HCT116 (cell line): ENCODE data around the gene TAF15. TPM values are rescaled to one million over a fixed set of nuclear protein-coding genes. Genes with fewer than 3 reads are reported as not detected.

Experiments used
- ATAC-seq: fragments of 200-7000 bp; cut with Tn5 transposase; 2 replicates; pipeline ENCODE4 v1.9.1; 2020; ENCODE audit warnings: mild to moderate bottlenecking, moderate library complexity
- BruUV-seq: library from RNA; stranded (reverse); fragments of 400-500 nt; replicated peaks from 2 replicates; lab custom pipeline; 2021; lab: Mats Ljungman, UMichigan
- CTCF ChIA-PET: fragments of 300-600 bp; sonication (Branson Sonifier 250); formaldehyde crosslinking; loops from one replicate; lab custom pipeline; 2021; ENCODE audit warnings: antibody characterized with exemption; lab: Charles Lee
- POLR2A ChIA-PET: fragments of 300-600, 350-600 bp; sonication (Branson Sonifier 250); formaldehyde crosslinking; loops from one replicate; lab custom pipeline; 2021; ENCODE audit warnings: antibody characterized with exemption; lab: Charles Lee
- RAD21 ChIA-PET, 2 experiments: fragments of 300-600 bp; sonication (Branson Sonifier 250); formaldehyde crosslinking; loops; one replicate each; lab custom pipeline; 2023; ENCODE audit warnings: low total read pairs in 2 of 2; ENCODE audit not compliant: uncharacterized antibody in 2 of 2, unreplicated experiment in 2 of 2, low non-redundant PET in 1 of 2; lab: Charles Lee
- DNase-seq: peaks from one replicate; pipeline ENCODE4 v3.0.0-alpha.2; 2010; ENCODE audit warnings: low read depth, low spot score
- H2AFZ ChIP-seq: fragments of 200-600 bp; shearing (Covaris generic), sonication (generic); 2 replicates; pipeline ENCODE4 v1.6.1; 2017; ENCODE audit warnings: low read depth, mixed run types, mixed read lengths, antibody characterized with exemption, low read length; ENCODE audit not compliant: poor library complexity, severe bottlenecking
- H3K27ac ChIP-seq: 2 replicates; pipeline ENCODE4 v1.5.1; 2012; ENCODE audit warnings: low read depth, low read length
- H3K27me3 ChIP-seq: fragments of 200-600 bp; sonication (generic); 2 replicates; pipeline ENCODE4 v1.6.1; 2016; ENCODE audit warnings: mixed run types, low read length, mixed read lengths; ENCODE audit not compliant: insufficient read depth
- H3K36me3 ChIP-seq, 2 experiments: fragments of 200-500 bp in 1 of 2; fragments of 200-600 bp in 1 of 2; sonication (Bioruptor generic) in 1 of 2; sonication (generic) in 1 of 2; 2 replicates each; pipeline versions ENCODE4 v1.5.1 to v1.6.1; 2014 to 2016; ENCODE audit warnings: low read length in 2 of 2, inconsistent platforms in 1 of 2, mixed read lengths in 1 of 2, mixed run types in 1 of 2; ENCODE audit not compliant: insufficient read depth in 2 of 2, control insufficient read depth in 1 of 2
- H3K4me1 ChIP-seq, 2 experiments: fragments of 200-600 bp in 1 of 2; sonication (generic) in 1 of 2; 2 replicates each; pipeline versions ENCODE4 v1.5.1 to v1.6.1; 2012 to 2017; ENCODE audit warnings: low read length in 2 of 2, inconsistent platforms in 1 of 2, mild to moderate bottlenecking in 1 of 2, mixed read lengths in 1 of 2, mixed run types in 1 of 2, moderate library complexity in 1 of 2; ENCODE audit not compliant: insufficient read depth in 2 of 2, control insufficient read depth in 1 of 2
- H3K4me2 ChIP-seq: fragments of 200-600 bp; sonication (generic); 2 replicates; pipeline ENCODE4 v1.6.1; 2017; ENCODE audit warnings: mixed run types, low read length, mixed read lengths
- H3K4me3 ChIP-seq, 2 experiments: fragments of 200-600 bp in 1 of 2; sonication (generic) in 1 of 2; replicated peaks in 1 of 2; 2 replicates each; pipeline ENCODE4 v1.5.1; 2011 to 2016; ENCODE audit warnings: low read length in 2 of 2, control low read depth in 1 of 2, low read depth in 1 of 2, mild to moderate bottlenecking in 1 of 2, mixed read lengths in 1 of 2, mixed run types in 1 of 2
- H3K79me2 ChIP-seq: fragments of 200-600 bp; sonication (generic); 2 replicates; pipeline ENCODE4 v1.6.1; 2017; ENCODE audit warnings: mild to moderate bottlenecking, mixed run types, low read length, moderate library complexity, mixed read lengths; ENCODE audit not compliant: insufficient read depth
- H3K9ac ChIP-seq: fragments of 200-600 bp; sonication (generic); 2 replicates; pipeline ENCODE4 v1.6.1; 2016; ENCODE audit warnings: low read length, mixed read lengths
- H3K9me2 ChIP-seq: fragments of 200-600 bp; sonication (generic), shearing (Covaris generic); 2 replicates; pipeline ENCODE4 v1.6.1; 2017; ENCODE audit warnings: mixed run types, mild to moderate bottlenecking, moderate library complexity; ENCODE audit not compliant: insufficient read depth
- H3K9me3 ChIP-seq, 2 experiments: fragments of 200-500 bp in 1 of 2; fragments of 200-600 bp in 1 of 2; sonication (Bioruptor generic) in 1 of 2; sonication (generic) in 1 of 2; 2 replicates each; pipeline ENCODE4 v1.6.1; 2014 to 2017; ENCODE audit warnings: low read length in 2 of 2, mixed read lengths in 2 of 2, inconsistent platforms in 1 of 2, low read depth in 1 of 2, mild to moderate bottlenecking in 1 of 2, mixed run types in 1 of 2, moderate library complexity in 1 of 2; ENCODE audit not compliant: control insufficient read depth in 1 of 2, insufficient read depth in 1 of 2
- H4K20me1 ChIP-seq: fragments of 200-600 bp; sonication (generic), shearing (Covaris generic); 2 replicates; pipeline ENCODE4 v1.6.1; 2017; ENCODE audit warnings: mixed run types, mild to moderate bottlenecking, moderate library complexity; ENCODE audit not compliant: insufficient read depth
- CBX3 ChIP-seq: IDR thresholded peaks from 2 replicates; pipeline ENCODE4 v1.6.1; 2012; ENCODE audit warnings: low read depth
- CEBPB ChIP-seq: IDR thresholded peaks from 2 replicates; pipeline ENCODE4 v1.6.1; 2012; ENCODE audit warnings: low read depth
- ELF1 ChIP-seq: IDR thresholded peaks from 2 replicates; pipeline ENCODE4 v1.6.1; 2012; ENCODE audit warnings: low read depth, borderline replicate concordance
- JUND ChIP-seq: IDR thresholded peaks from 2 replicates; pipeline ENCODE4 v1.6.1; 2012
- POLR2A ChIP-seq: IDR thresholded peaks from 2 replicates; pipeline ENCODE4 v1.7.0; 2011; ENCODE audit warnings: borderline replicate concordance; ENCODE audit not compliant: insufficient read depth, insufficient read length; ENCODE audit errors: extremely low read depth
- RAD21 ChIP-seq: IDR thresholded peaks from 2 replicates; pipeline ENCODE4 v1.6.1; 2012; ENCODE audit warnings: low read depth, mild to moderate bottlenecking
- SIN3A ChIP-seq: IDR thresholded peaks from 2 replicates; pipeline ENCODE4 v1.6.1; 2012; ENCODE audit warnings: low read depth
- SP1 ChIP-seq: IDR thresholded peaks from 2 replicates; pipeline ENCODE4 v1.6.1; 2012; ENCODE audit warnings: low read depth
- SRF ChIP-seq: IDR thresholded peaks from 2 replicates; pipeline ENCODE4 v1.6.1; 2012; ENCODE audit warnings: low read depth
- YY1 ChIP-seq: IDR thresholded peaks from 2 replicates; pipeline ENCODE4 v1.6.1; 2011; ENCODE audit warnings: low read length, low read depth, moderate library complexity, mild to moderate bottlenecking; ENCODE audit not compliant: insufficient replicate concordance; ENCODE audit errors: extremely low read depth
- ZFX ChIP-seq: fragments of 450-650 bp; IDR thresholded peaks from 2 replicates; pipeline ENCODE4 v1.6.1; 2017
- ZNF274 ChIP-seq: fragments of 200-500 bp; sonication (Bioruptor generic); IDR thresholded peaks from 2 replicates; pipeline ENCODE4 v1.6.1; 2014; ENCODE audit warnings: mild to moderate bottlenecking, low read depth, low read length, inconsistent platforms
- intact Hi-C: fragments of 100-400 bp; cut with micrococcal nuclease; formaldehyde crosslinking; loops from 2 replicates; pipeline ENCODE4 v1.10.0; 2022
- total RNA-seq: library from RNA; stranded (reverse); gene quantifications from one replicate; pipeline ENCODE4 v1.2.1, GENCODE V29; 2021; ENCODE audit not compliant: unreplicated experiment
- TF ChIP-seq, protein P1 (sequence below): IDR thresholded peaks from 2 replicates; pipeline ENCODE4 v1.6.1; 2012
- TF ChIP-seq, protein P2 (sequence below): IDR thresholded peaks from 2 replicates; pipeline ENCODE4 v1.6.1; 2012

TAF15 gene
- total RNA-seq, 1 experiment from 2014 or later, result 346 TPM

GRCh38 chr17:35855965-35856364 lies 46.7 kb downstream of the TAF15 start:
- ATAC-seq, result no peak
- Histone ChIP-seq H3K9me2 (no peaks in the 10 kb centered on the region), H3K36me3 (peaks cover 15% of the 10 kb centered on the region in 2 experiments; a peak in 2 of 4 replicates), H4K20me1 (no peaks in the 10 kb centered on the region), H3K9ac (no peak overlapping the region), H3K4me3 (no peak overlapping the region), H2AFZ (no peak overlapping the region), H3K27ac (no peak overlapping the region), H3K4me1 (no peaks in the 10 kb centered on the region), H3K9me3 (no peaks in the 10 kb centered on the region), H3K4me2 (no peak overlapping the region), H3K79me2 (no peaks in the 10 kb centered on the region), H3K27me3 (no peaks in the 10 kb centered on the region)
- DNase-seq, result no peak
- ChIA-PET POLR2A (no interaction called here), CTCF (interaction anchor here (0.7 kb wide), 1 partner anchor 9 kb away, joined by 3 read pairs; no protein-coding TSS in a partner anchor), RAD21 (no interaction called here)
- intact Hi-C loops, result no loop called here
- TF ChIP-seq SIN3A (no peak), POLR2A (no peak), SP1 (no peak), ZNF274 (no peak), ELF1 (no peak), SRF (no peak), CEBPB (no peak), RAD21 (no peak), YY1 (no peak), ZFX (no peak), JUND (no peak)
- TF ChIP-seq, protein P1, sequence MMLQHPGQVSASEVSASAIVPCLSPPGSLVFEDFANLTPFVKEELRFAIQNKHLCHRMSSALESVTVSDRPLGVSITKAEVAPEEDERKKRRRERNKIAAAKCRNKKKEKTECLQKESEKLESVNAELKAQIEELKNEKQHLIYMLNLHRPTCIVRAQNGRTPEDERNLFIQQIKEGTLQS, result no peak
- TF ChIP-seq, protein P2, sequence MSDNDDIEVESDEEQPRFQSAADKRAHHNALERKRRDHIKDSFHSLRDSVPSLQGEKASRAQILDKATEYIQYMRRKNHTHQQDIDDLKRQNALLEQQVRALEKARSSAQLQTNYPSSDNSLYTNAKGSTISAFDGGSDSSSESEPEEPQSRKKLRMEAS, result no peak
- BruUV-seq, result no TSS peak

- Histone ChIP-seq H3K9me2 (no peaks in the 10 kb centered on the region), H3K79me2 (no peaks in the 10 kb centered on the region), H3K4me3 (no peak overlapping the region), H3K9me3 (no peaks in the 10 kb centered on the region)
- POLR2A ChIA-PET, result no interaction called here
- intact Hi-C loops, result no loop called here
- TF ChIP-seq CBX3, result no peak
- TF ChIP-seq, protein P1, result no peak
- TF ChIP-seq, all 23 proteins: peak for 0
- Histone ChIP-seq H3K27me3 (no peaks in the 10 kb centered on the region), H3K27ac (no peak overlapping the region), H3K4me2 (no peak overlapping the region), H3K9ac (no peak overlapping the region), H2AFZ (no peak overlapping the region), H3K4me1 (no peaks in the 10 kb centered on the region), H4K20me1 (no peaks in the 10 kb centered on the region), H3K36me3 (peaks cover 10 to 12% of the 10 kb centered on the region in 2 experiments; a peak in 2 of 4 replicates)
- ATAC-seq (no peak), DNase-seq (no peak)
- no TSS peak for BruUV-seq
- RAD21 ChIA-PET, result no interaction called here
- CTCF ChIA-PET, result interaction anchor here (0.7 kb wide), 1 partner anchor 10 kb away, joined by 3 read pairs; no protein-coding TSS in a partner anchor
These were observed 47.3 kb downstream of the TAF15 start for GRCh38 chr17:35856603-35857002.
